Coronary artery (tissue), 2 donors: ENCODE measurements around the gene UBQLNL.

Experiments
- DNase-seq: peaks from one replicate; pipeline ENCODE4 v3.0.0-alpha.2; 2017; ENCODE audit warnings: low spot score
- H3K27ac ChIP-seq, 2 donors: fragments of 200-600 bp; sonication (generic); one replicate each; pipeline ENCODE4 v1.5.1; 2016 to 2019
- H3K4me3 ChIP-seq: fragments of 200-600 bp; sonication (generic); 2 replicates; pipeline ENCODE4 v1.5.1; 2016; ENCODE audit warnings: mild to moderate bottlenecking, moderate library complexity
- TF ChIP-seq, protein P1 (sequence below): fragments of 200-600 bp; sonication (generic); IDR thresholded peaks from one replicate; pipeline ENCODE4 v1.5.1; 2019; ENCODE audit warnings: antibody characterized with exemption

Gene UBQLNL

GRCh38 chr11:5508605-5509004, 7.9 kb downstream of the UBQLNL start:
- TF ChIP-seq, protein P1, sequence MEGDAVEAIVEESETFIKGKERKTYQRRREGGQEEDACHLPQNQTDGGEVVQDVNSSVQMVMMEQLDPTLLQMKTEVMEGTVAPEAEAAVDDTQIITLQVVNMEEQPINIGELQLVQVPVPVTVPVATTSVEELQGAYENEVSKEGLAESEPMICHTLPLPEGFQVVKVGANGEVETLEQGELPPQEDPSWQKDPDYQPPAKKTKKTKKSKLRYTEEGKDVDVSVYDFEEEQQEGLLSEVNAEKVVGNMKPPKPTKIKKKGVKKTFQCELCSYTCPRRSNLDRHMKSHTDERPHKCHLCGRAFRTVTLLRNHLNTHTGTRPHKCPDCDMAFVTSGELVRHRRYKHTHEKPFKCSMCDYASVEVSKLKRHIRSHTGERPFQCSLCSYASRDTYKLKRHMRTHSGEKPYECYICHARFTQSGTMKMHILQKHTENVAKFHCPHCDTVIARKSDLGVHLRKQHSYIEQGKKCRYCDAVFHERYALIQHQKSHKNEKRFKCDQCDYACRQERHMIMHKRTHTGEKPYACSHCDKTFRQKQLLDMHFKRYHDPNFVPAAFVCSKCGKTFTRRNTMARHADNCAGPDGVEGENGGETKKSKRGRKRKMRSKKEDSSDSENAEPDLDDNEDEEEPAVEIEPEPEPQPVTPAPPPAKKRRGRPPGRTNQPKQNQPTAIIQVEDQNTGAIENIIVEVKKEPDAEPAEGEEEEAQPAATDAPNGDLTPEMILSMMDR: no peak
- no peak overlapping the region for H3K4me3 ChIP-seq
- no peak overlapping the region for H3K27ac ChIP-seq
- no peak for DNase-seq

GRCh38 chr11:5507933-5508305, 8.6 kb downstream of the UBQLNL start:
- no peak for DNase-seq

GRCh38 chr11:5507177-5507932, 9.1 kb downstream of the UBQLNL start:
- DNase-seq: no peak
- TF ChIP-seq, protein P1: no peak
- no peak overlapping the region for H3K27ac ChIP-seq

More at GRCh38 chr11:5507933-5508305, 8.6 kb downstream of the UBQLNL start:
- TF ChIP-seq, protein P1: no peak
- Histone ChIP-seq H3K4me3 (no peak overlapping the region), H3K27ac (no peak overlapping the region)

DNA sequence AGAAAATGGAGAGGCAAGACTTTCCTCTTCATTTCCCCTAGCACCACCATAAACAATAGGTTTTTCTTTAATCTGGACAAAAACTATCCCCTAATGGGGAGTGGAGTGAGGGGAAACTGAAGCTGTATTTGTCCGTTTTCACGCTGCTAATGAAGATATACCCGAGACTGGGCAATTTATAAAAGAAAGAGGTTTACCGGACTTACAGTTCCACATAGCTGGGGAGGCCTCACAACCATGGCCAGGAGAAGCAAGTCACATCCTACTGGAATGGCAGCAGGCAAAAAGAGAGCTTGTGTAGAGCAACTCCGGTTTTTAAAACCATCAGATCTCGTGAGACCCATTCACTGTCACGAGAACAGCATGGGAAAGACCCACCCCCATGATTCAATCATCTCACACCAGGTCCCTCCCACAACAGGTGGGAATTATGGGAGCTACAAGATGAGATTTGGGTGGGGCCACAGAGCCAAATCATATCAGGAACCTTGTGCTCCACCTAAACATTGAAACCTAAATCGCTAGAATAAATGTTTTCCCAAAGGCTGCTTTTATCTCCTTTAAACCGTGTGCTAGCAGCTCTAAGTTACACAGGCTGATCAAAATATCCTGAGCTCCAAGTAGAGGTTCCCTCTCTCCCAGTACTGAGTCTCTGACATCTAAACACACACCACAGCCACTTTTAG, 11.0 kb downstream of the UBQLNL start:
- DNase-seq: no peak
- Histone ChIP-seq H3K4me3 (no peak overlapping the region), H3K27ac (no peak overlapping the region)
- TF ChIP-seq, protein P1: no peak

More at GRCh38 chr11:5507177-5507932, 9.1 kb downstream of the UBQLNL start:
- H3K4me3 ChIP-seq: no peak overlapping the region

GRCh38 chr11:5504403-5504921, 12.0 kb downstream of the UBQLNL start:
- TF ChIP-seq, protein P1: no peak
- Histone ChIP-seq H3K27ac (no peak overlapping the region), H3K4me3 (no peak overlapping the region)
- no peak for DNase-seq

- no peak overlapping the region for H3K27ac ChIP-seq
- no peak overlapping the region for H3K4me3 ChIP-seq
- DNase-seq: no peak
- TF ChIP-seq, protein P1: no peak
These were observed 16.1 kb downstream of the UBQLNL start for GRCh38 chr11:5500393-5500801.
